ENCODE measurements around the gene RGS11.
A peak's percentile ranks its signal among the peaks of the same experiment; 100 is the strongest.
"Not testable (repeated sequence)": the region's sequence is repeated elsewhere in the genome, so short reads cannot be mapped to it uniquely, and the experiment has no call there.

RGS11 gene

GRCh38 chr16:230949-231348, 44.8 kb downstream of the RGS11 start:
- DNase-seq (ENCODE audit: low read depth in 2 of 2, low spot score in 1 of 2) = no peak

- not testable (repeated sequence) for DNase-seq (ENCODE audit: low read depth in 2 of 2, low spot score in 1 of 2)
Measured at GRCh38 chr16:230351-230750, 45.4 kb downstream of the RGS11 start.

GRCh38 chr16:229731-230281, 45.9 kb downstream of the RGS11 start:
- DNase-seq (ENCODE audit: low read depth in 2 of 2, low spot score in 1 of 2) = no peak

- peak; percentile 64 to 74 for DNase-seq (ENCODE audit: low read depth in 2 of 2, low spot score in 1 of 2)
Measured at GRCh38 chr16:228852-229730, 46.7 kb downstream of the RGS11 start, which contains the start of gene LUC7L. LUC7L (minus strand) TSS chr16:229449; CDS start chr16:229339, 110 bp downstream.

- DNase-seq (ENCODE audit: low read depth in 2 of 2, low spot score in 1 of 2) = no peak
Measured at GRCh38 chr16:228151-228851, 47.4 kb downstream of the RGS11 start.

- DNase-seq (ENCODE audit: low read depth in 2 of 2, low spot score in 1 of 2) = no peak
Measured at GRCh38 chr16:220021-220420, 55.7 kb downstream of the RGS11 start.

All from stimulated activated CD8-positive, alpha-beta memory T cell treated with anti-CD3 and anti-CD28 coated beads, Interleukin-4, amount 100 ng/mL, for 1 hour (primary cell).